ENCODE measurements around the gene MTFMT.
A peak's percentile ranks its signal among the peaks of the same experiment; 100 is the strongest.

Gene MTFMT

GRCh38 chr15:64987136-64987535, 42.3 kb downstream of the MTFMT start:
- Histone ChIP-seq H3K27me3 (ENCODE audit: insufficient read depth, poor library complexity, severe bottlenecking) (no peaks in the 10 kb centered on the region), H3K4me3 (replicated peaks; ENCODE audit: insufficient read depth, low read length) (no peak overlapping the region), H3K27ac (replicated peaks) (no peak overlapping the region)
- DNase-seq (ENCODE audit: low read depth in 1 of 2, low spot score in 1 of 2) = no peak
- TF ChIP-seq, protein P1, sequence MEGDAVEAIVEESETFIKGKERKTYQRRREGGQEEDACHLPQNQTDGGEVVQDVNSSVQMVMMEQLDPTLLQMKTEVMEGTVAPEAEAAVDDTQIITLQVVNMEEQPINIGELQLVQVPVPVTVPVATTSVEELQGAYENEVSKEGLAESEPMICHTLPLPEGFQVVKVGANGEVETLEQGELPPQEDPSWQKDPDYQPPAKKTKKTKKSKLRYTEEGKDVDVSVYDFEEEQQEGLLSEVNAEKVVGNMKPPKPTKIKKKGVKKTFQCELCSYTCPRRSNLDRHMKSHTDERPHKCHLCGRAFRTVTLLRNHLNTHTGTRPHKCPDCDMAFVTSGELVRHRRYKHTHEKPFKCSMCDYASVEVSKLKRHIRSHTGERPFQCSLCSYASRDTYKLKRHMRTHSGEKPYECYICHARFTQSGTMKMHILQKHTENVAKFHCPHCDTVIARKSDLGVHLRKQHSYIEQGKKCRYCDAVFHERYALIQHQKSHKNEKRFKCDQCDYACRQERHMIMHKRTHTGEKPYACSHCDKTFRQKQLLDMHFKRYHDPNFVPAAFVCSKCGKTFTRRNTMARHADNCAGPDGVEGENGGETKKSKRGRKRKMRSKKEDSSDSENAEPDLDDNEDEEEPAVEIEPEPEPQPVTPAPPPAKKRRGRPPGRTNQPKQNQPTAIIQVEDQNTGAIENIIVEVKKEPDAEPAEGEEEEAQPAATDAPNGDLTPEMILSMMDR (IDR thresholded peaks at IDR 0.05; ENCODE audit: insufficient read depth, low read length) = no peak
- no peak for TF ChIP-seq POLR2AphosphoS5 (IDR thresholded peaks at IDR 0.05; ENCODE audit: low read depth)
- TF ChIP-seq SPI1 (IDR thresholded peaks at IDR 0.05; ENCODE audit: borderline replicate concordance, low read depth) = no peak
- TF ChIP-seq GABPA (IDR thresholded peaks at IDR 0.05; ENCODE audit: low read depth) = no peak
- TF ChIP-seq REST (IDR thresholded peaks at IDR 0.05; ENCODE audit: insufficient replicate concordance, low read depth) = no peak

GRCh38 chr15:64985366-64986033, 43.9 kb downstream of the MTFMT start:
- peak; percentile 69; the same call in 1 of the 2 replicates for TF ChIP-seq SPI1 (IDR thresholded peaks at IDR 0.05; ENCODE audit: borderline replicate concordance, low read depth)
- no peak for TF ChIP-seq GABPA (IDR thresholded peaks at IDR 0.05; ENCODE audit: low read depth)
- no peak overlapping the region for H3K4me3 ChIP-seq (replicated peaks; ENCODE audit: insufficient read depth, low read length)
- no peaks in the 10 kb centered on the region for H3K27me3 ChIP-seq (ENCODE audit: insufficient read depth, poor library complexity, severe bottlenecking)
- peak; percentile 64 to 68 for DNase-seq (ENCODE audit: low read depth in 1 of 2, low spot score in 1 of 2)
- peak overlapping the region; percentile 62 for H3K27ac ChIP-seq (replicated peaks)

DNA sequence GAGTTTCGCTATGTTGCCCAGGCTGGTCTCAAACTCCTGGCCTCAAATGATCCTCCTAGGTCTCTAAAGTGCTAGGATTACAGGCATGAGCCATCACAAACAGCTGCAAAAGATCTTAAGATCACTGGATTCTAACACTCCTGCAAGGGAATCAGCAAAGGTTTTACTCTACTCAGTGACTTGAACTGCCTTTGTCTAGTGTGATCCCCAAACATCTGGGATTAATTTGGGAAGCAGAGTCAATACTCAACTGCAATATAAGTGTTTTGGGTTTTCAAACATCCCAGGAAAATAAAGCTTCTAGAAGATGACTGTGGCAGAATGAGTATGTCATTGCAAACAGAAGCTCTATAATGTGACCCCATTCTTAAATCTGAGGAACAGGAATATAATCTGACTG, 47.0 kb downstream of the MTFMT start:
- Histone ChIP-seq H3K4me3 (replicated peaks; ENCODE audit: insufficient read depth, low read length) (no peak overlapping the region), H3K27ac (replicated peaks) (no peak overlapping the region), H3K27me3 (ENCODE audit: insufficient read depth, poor library complexity, severe bottlenecking) (no peaks in the 10 kb centered on the region)
- no peak for TF ChIP-seq POLR2AphosphoS5 (IDR thresholded peaks at IDR 0.05; ENCODE audit: low read depth)
- TF ChIP-seq REST (IDR thresholded peaks at IDR 0.05; ENCODE audit: insufficient replicate concordance, low read depth) = no peak
- TF ChIP-seq, protein P1 (IDR thresholded peaks at IDR 0.05; ENCODE audit: insufficient read depth, low read length) = no peak
- TF ChIP-seq GABPA (IDR thresholded peaks at IDR 0.05; ENCODE audit: low read depth) = no peak
- TF ChIP-seq SPI1 (IDR thresholded peaks at IDR 0.05; ENCODE audit: borderline replicate concordance, low read depth) = no peak
- DNase-seq (ENCODE audit: low read depth in 1 of 2, low spot score in 1 of 2) = no peak

DNA sequence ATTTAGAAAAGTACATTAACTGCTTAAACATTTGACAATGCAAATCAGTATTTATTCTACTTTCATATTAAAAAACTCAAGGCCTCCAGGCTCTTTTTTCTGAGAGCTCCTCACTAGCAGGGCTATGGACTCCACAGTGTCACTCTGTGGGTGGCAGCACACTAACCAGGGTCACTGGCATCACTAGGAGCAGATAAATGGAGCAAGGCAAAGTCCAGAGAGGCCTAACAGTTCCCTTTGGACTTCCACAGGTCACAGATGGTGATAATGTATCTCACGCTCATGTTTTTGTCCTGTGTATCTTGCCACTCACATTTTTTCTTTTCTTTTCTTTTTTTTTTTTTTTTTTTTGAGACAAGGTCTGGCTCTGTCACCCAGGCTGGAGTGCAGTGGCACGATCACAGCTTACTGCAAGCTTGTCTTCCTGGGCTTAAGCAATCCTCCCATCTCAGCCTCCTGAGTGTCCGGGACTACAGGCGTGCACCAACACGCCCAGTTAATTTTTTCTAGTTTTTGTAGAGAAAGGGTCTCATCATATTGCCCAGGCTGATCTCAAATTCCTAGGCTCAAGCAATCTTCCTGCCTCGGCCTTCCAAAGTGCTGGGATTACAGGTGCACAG, 47.5 kb downstream of the MTFMT start:
- Histone ChIP-seq H3K27me3 (ENCODE audit: insufficient read depth, poor library complexity, severe bottlenecking) (no peaks in the 10 kb centered on the region), H3K4me3 (replicated peaks; ENCODE audit: insufficient read depth, low read length) (no peak overlapping the region), H3K27ac (replicated peaks) (no peak overlapping the region)
- TF ChIP-seq SPI1 (IDR thresholded peaks at IDR 0.05; ENCODE audit: borderline replicate concordance, low read depth) = no peak
- TF ChIP-seq REST (IDR thresholded peaks at IDR 0.05; ENCODE audit: insufficient replicate concordance, low read depth) = no peak
- TF ChIP-seq POLR2AphosphoS5 (IDR thresholded peaks at IDR 0.05; ENCODE audit: low read depth) = no peak
- TF ChIP-seq, protein P1 (IDR thresholded peaks at IDR 0.05; ENCODE audit: insufficient read depth, low read length) = no peak
- no peak for TF ChIP-seq GABPA (IDR thresholded peaks at IDR 0.05; ENCODE audit: low read depth)
- DNase-seq (ENCODE audit: low read depth in 1 of 2, low spot score in 1 of 2) = no peak

All from HL-60 (cell line).